Stimulated activated naive CD8-positive, alpha-beta T cell treated with anti-CD3 and anti-CD28 coated beads, Interleukin-15, Interleukin-2, amounts not matched to agents 100 U/mL and 50 U/mL, for 24 hours (primary cell): Measurements from ENCODE around the gene EEIG2.

Experiments
- ATAC-seq: fragments of 150-1000 bp; cut with Tn5 transposase; one replicate; pipeline ENCODE4 v1.10.0; 2021
- DNase-seq: peaks from one replicate; pipeline ENCODE4 v3.0.0; 2021

EEIG2 gene

GRCh38 chr1:108584428-108584856 is 24.5 kb downstream of the EEIG2 start:
- no peak for ATAC-seq
- DNase-seq: no peak

- ATAC-seq: no peak
- no peak for DNase-seq
Observed at GRCh38 chr1:108585313-108585712, 25.4 kb downstream of the EEIG2 start.

- ATAC-seq: no peak
- DNase-seq: no peak
Observed at GRCh38 chr1:108590441-108590840, 30.5 kb downstream of the EEIG2 start.

- ATAC-seq (peak; percentile 80), DNase-seq (no peak)
Observed at GRCh38 chr1:108590957-108591356, 31.1 kb downstream of the EEIG2 start.

GRCh38 chr1:108591466-108591865 is 31.6 kb downstream of the EEIG2 start:
- no peak for DNase-seq
- ATAC-seq: peak; percentile 5

GRCh38 chr1:108592030-108592759 is 32.3 kb downstream of the EEIG2 start:
- ATAC-seq (no peak), DNase-seq (no peak)

GRCh38 chr1:108593448-108593847 is 33.5 kb downstream of the EEIG2 start:
- no peak for ATAC-seq

GRCh38 chr1:108595507-108595906 is 35.6 kb downstream of the EEIG2 start:
- ATAC-seq (no peak), DNase-seq (no peak)

More at GRCh38 chr1:108593448-108593847, 33.5 kb downstream of the EEIG2 start:
- DNase-seq: no peak

GRCh38 chr1:108597041-108597440 is 37.1 kb downstream of the EEIG2 start:
- DNase-seq (no peak), ATAC-seq (no peak)

- DNase-seq (no peak), ATAC-seq (no peak)
Observed at GRCh38 chr1:108598340-108598739, 38.4 kb downstream of the EEIG2 start.

GRCh38 chr1:108600504-108600903 is 40.6 kb downstream of the EEIG2 start:
- DNase-seq: no peak
- ATAC-seq: no peak

GRCh38 chr1:108601708-108602410 is 42.0 kb downstream of the EEIG2 start:
- DNase-seq (no peak), ATAC-seq (no peak)

GRCh38 chr1:108605633-108606032 is 45.7 kb downstream of the EEIG2 start:
- DNase-seq (no peak), ATAC-seq (no peak)

GRCh38 chr1:108606478-108606877 is 46.6 kb downstream of the EEIG2 start:
- DNase-seq (no peak), ATAC-seq (no peak)

GRCh38 chr1:108609483-108610049 is 49.7 kb downstream of the EEIG2 start:
- DNase-seq (no peak), ATAC-seq (no peak)
